ENCODE measurements around the gene NOL12.
A peak's percentile ranks its signal among the peaks of the same experiment; 100 is the strongest.
"Not testable (repeated sequence)": the region's sequence is repeated elsewhere in the genome, so short reads cannot be mapped to it uniquely, and the experiment has no call there.

Gene NOL12

GRCh38 chr22:37714634-37715033 lies 28.5 kb downstream of the NOL12 start:
- DNase-seq = no peak
- H3K27ac Mint-ChIP-seq = no peak overlapping the region
- H3K27me3 Mint-ChIP-seq (ENCODE audit: low read depth, poor library complexity) = no peaks in the 10 kb centered on the region
- H3K36me3 Mint-ChIP-seq (ENCODE audit: low read depth) = peaks cover 37% of the 10 kb centered on the region
- peaks cover 19% of the 10 kb centered on the region for H3K4me1 Mint-ChIP-seq
- no peak overlapping the region for H3K4me3 Mint-ChIP-seq
- H3K9me3 Mint-ChIP-seq = no peaks in the 10 kb centered on the region
- TF ChIP-seq CTCF (IDR thresholded peaks at IDR 0.05) = no peak

- no peak overlapping the region for H3K4me3 Mint-ChIP-seq
- no peaks in the 10 kb centered on the region for H3K9me3 Mint-ChIP-seq
- H3K4me1 Mint-ChIP-seq = peaks cover 13% of the 10 kb centered on the region
- no peaks in the 10 kb centered on the region for H3K27me3 Mint-ChIP-seq (ENCODE audit: low read depth, poor library complexity)
- TF ChIP-seq CTCF (IDR thresholded peaks at IDR 0.05) = no peak
- H3K27ac Mint-ChIP-seq = no peak overlapping the region
- no peak for DNase-seq
- H3K36me3 Mint-ChIP-seq (ENCODE audit: low read depth) = peaks cover 36% of the 10 kb centered on the region
These were observed 29.6 kb downstream of the NOL12 start for GRCh38 chr22:37715760-37716159.

- Mint-ChIP-seq H3K36me3 (ENCODE audit: low read depth) (peaks cover 36% of the 10 kb centered on the region), H3K9me3 (no peaks in the 10 kb centered on the region), H3K27ac (peak overlapping the region; percentile 98), H3K27me3 (ENCODE audit: low read depth, poor library complexity) (no peaks in the 10 kb centered on the region), H3K4me3 (no peak overlapping the region), H3K4me1 (peaks cover 9% of the 10 kb centered on the region)
- TF ChIP-seq CTCF (IDR thresholded peaks at IDR 0.05) = no peak
- no peak for DNase-seq
These were observed 30.6 kb downstream of the NOL12 start for GRCh38 chr22:37716708-37717107.

- H3K4me1 Mint-ChIP-seq; H3K27me3 Mint-ChIP-seq (ENCODE audit: low read depth, poor library complexity); DNase-seq; H3K4me3 Mint-ChIP-seq; H3K9me3 Mint-ChIP-seq: not testable (repeated sequence)
- peak overlapping the region; percentile 98 for H3K27ac Mint-ChIP-seq
- H3K36me3 Mint-ChIP-seq (ENCODE audit: low read depth) = peaks cover 36% of the 10 kb centered on the region
These were observed 31.1 kb downstream of the NOL12 start for GRCh38 chr22:37717235-37717634.

- not testable (repeated sequence) for H3K27me3 Mint-ChIP-seq (ENCODE audit: low read depth, poor library complexity); H3K4me1 Mint-ChIP-seq; H3K4me3 Mint-ChIP-seq; DNase-seq; H3K9me3 Mint-ChIP-seq
- Mint-ChIP-seq H3K27ac (peak overlapping the region; percentile 98), H3K36me3 (ENCODE audit: low read depth) (peaks cover 39% of the 10 kb centered on the region)
These were observed 31.7 kb downstream of the NOL12 start for GRCh38 chr22:37717746-37718305.

GRCh38 chr22:37725551-37726240 lies 39.6 kb downstream of the NOL12 start:
- peak overlapping the region; percentile 45 for H3K27ac Mint-ChIP-seq
- peaks cover 9% of the 10 kb centered on the region for H3K4me1 Mint-ChIP-seq

More at GRCh38 chr22:37725551-37726240, 39.6 kb downstream of the NOL12 start:
- no peak for DNase-seq
- TF ChIP-seq CTCF (IDR thresholded peaks at IDR 0.05) = no peak
- no peak overlapping the region for H3K4me3 Mint-ChIP-seq
- H3K36me3 Mint-ChIP-seq (ENCODE audit: low read depth) = peaks cover 33% of the 10 kb centered on the region
- H3K9me3 Mint-ChIP-seq = no peaks in the 10 kb centered on the region
- H3K27me3 Mint-ChIP-seq (ENCODE audit: low read depth, poor library complexity) = peaks cover 5% of the 10 kb centered on the region

All from nephron progenitor cell (in vitro differentiated cells).